Measurements from ENCODE around the gene CCZ1B. TPM values are rescaled to one million over a fixed set of nuclear protein-coding genes. Genes with fewer than 3 reads are reported as not detected.
"Not testable (repeated sequence)": the region's sequence is repeated elsewhere in the genome, so short reads cannot be mapped to it uniquely, and the experiment has no call there.

Gene CCZ1B
- 76.7 and 93.1 TPM in 2 replicates for total RNA-seq

- intact Hi-C loops (cut with micrococcal nuclease), result not testable (repeated sequence)
Measured at GRCh38 chr7:6826151-6826550, at the start of gene CCZ1B. Gene CCZ1B, minus strand, starts transcription at chr7:6826275. Its CDS starts 78 bp downstream, at chr7:6826197.

- intact Hi-C loops (cut with micrococcal nuclease), result not testable (repeated sequence)
Measured at GRCh38 chr7:6875022-6875421, 48.9 kb upstream of the CCZ1B start.

DNA sequence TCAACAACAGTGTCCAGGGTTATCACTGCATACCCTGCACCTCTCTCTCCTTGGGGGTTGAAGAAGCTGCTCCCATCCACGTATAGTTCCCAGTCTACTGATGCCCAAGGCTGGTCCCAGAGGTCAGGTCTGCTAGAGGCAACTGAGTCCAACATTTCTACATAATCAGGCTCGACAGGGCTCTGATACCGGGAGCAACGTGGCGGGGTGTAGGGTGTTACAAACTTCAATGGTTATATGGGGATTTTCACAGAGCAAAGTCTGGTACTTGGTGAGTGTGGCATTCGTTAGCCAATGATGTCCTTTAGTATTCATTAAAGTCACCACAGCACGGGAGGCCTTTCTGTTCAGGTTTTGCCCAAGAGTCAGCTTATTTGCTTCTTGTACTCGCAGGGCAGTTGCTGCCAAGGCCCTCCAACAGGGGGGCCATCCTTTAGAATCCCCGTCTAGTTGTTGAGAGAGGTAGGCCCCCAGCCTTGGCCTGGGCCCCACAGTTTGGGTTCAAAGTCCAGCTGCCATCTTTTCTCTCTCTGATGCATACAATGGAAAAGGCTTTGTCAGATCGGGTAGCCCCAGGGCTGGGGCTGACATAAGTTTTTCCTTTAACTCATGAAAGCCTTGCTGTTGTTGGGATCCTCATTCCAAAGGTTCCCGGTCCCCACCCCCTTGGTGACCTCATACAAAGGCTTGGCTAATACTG lies 46.3 kb upstream of the CCZ1B start:
- intact Hi-C loops (cut with micrococcal nuclease), result not testable (repeated sequence)

- intact Hi-C loops (cut with micrococcal nuclease), result not testable (repeated sequence)
Measured at GRCh38 chr7:6871421-6872144, 45.5 kb upstream of the CCZ1B start.

- intact Hi-C loops (cut with micrococcal nuclease), result not testable (repeated sequence)
Measured at GRCh38 chr7:6864751-6865150, 38.7 kb upstream of the CCZ1B start.

- intact Hi-C loops (cut with micrococcal nuclease), result not testable (repeated sequence)
Measured at GRCh38 chr7:6864188-6864587, 38.1 kb upstream of the CCZ1B start.

DNA sequence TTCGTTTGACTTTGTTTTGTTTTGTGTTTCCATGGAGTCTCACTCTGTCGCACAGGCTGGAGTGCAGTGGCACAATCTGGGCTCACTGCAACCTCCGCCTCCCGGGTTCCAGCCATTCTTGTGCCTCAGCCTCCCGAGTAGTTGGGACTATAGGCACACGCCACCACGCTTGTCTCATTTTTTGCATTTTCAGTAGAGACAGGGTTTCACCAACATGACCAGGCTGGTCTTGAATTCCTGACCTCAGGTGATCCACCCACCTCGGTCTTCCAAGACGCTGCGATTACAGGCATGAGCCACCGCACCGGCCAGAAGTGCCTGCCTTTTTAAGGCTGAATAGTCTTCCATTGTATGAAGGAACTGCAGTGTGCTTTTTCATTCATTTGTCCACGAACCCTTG lies 36.8 kb upstream of the CCZ1B start:
- intact Hi-C loops (cut with micrococcal nuclease), result not testable (repeated sequence)

GRCh38 chr7:6857721-6858314 lies 31.7 kb upstream of the CCZ1B start:
- intact Hi-C loops (cut with micrococcal nuclease), result loop anchor here (2.0 to 10.0 kb wide), 2 partner anchors 263 to 341 kb away; partner anchors contain the start of gene INTS15

- intact Hi-C loops (cut with micrococcal nuclease), result loop anchor here (2.0 to 10.0 kb wide), 2 partner anchors 261 to 339 kb away; partner anchors contain the start of gene INTS15
Measured at GRCh38 chr7:6855563-6856131, 29.6 kb upstream of the CCZ1B start.

- intact Hi-C loops (cut with micrococcal nuclease), result loop anchor here (10.0 kb wide), 1 partner anchor 260 kb away; the partner anchor contains the start of gene INTS15
Measured at GRCh38 chr7:6854747-6855562, 28.9 kb upstream of the CCZ1B start.

DNA sequence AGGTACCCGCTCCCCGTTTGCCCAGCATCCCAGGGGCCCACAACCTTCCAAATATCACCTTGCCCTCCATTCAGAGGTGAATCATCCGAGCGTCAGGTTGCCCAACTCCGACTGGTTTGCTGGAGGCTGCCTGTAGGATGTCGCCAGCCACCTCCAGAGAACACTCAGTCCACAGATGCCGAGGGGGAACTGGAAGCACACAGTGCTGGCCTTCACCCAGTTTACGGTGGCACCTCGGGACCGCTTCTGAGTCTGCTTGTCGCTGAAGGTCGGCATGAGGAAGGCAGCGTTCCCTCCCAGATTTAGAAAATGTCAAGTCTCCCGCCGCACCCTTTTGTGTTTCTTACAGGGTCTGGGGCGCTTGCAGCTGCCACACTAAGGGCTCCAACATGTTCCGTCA lies 27.6 kb upstream of the CCZ1B start:
- intact Hi-C loops (cut with micrococcal nuclease), result loop anchor here (10.0 kb wide), 1 partner anchor 259 kb away; the partner anchor contains the start of gene INTS15

DNA sequence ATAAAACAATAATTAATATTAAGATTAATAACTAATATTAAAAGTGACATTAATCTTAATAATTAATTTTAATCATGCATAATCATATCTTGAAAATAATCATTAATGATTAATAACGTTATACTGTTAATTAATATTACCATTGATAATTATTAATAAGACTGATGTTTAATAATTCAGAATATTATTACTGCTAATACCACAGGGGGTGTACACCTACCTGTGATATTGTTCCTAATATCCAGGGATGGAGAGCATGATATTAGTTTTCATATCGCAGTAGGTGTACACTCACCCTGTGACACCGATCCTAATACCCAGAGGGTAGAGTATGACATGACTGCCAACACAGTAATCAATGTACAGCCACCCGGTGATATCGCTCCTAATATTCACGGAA lies 23.1 kb upstream of the CCZ1B start:
- intact Hi-C loops (cut with micrococcal nuclease), result not testable (repeated sequence)

- intact Hi-C loops (cut with micrococcal nuclease), result not testable (repeated sequence)
Measured at GRCh38 chr7:6847751-6848150, 21.7 kb upstream of the CCZ1B start.

DNA sequence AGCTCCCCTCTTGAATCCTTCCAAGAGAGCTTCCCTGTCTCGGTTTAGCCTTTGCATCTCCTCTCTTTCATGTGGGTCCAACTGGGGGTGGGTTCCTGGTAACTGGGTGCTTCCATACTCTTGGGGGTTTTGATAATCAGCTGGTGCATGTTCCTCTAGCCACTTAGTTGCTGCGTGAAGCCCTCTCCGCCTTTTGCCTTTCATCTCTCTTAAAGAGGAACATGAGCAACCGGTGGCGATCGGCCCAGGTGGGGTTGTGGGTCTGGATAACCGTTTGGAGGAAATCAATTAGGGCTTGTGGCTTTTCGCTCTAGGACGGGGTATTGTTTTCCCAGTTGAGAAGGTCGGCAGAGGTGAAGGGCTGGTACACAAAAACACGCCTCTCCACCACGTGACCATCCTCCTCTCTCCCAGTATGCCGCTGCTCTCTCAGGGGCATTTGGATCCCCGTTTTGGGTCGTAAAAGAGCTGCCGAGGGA lies 19.9 kb upstream of the CCZ1B start:
- intact Hi-C loops (cut with micrococcal nuclease), result not testable (repeated sequence)

GRCh38 chr7:6843654-6844053 lies 17.6 kb upstream of the CCZ1B start:
- intact Hi-C loops (cut with micrococcal nuclease), result not testable (repeated sequence)

DNA sequence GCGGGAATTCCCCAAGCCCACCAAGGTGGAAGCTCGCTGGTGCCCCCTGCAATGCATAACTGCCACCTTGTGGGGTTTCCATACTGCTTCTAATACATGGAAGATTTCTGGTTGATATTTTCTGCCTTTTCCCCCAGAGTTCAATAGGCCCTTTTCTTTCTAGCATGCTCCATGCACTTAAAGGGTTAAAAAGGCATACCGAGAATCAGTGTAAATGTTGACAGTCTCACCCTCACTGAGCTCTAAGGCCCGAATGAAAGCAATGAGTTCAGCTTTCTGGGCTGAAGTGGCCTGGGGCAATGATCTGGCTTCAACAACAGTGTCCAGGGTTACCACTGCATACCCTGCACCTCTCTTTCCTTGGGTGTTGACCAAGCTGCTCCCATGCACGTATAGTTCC lies 17.0 kb upstream of the CCZ1B start:
- intact Hi-C loops (cut with micrococcal nuclease), result not testable (repeated sequence)

DNA sequence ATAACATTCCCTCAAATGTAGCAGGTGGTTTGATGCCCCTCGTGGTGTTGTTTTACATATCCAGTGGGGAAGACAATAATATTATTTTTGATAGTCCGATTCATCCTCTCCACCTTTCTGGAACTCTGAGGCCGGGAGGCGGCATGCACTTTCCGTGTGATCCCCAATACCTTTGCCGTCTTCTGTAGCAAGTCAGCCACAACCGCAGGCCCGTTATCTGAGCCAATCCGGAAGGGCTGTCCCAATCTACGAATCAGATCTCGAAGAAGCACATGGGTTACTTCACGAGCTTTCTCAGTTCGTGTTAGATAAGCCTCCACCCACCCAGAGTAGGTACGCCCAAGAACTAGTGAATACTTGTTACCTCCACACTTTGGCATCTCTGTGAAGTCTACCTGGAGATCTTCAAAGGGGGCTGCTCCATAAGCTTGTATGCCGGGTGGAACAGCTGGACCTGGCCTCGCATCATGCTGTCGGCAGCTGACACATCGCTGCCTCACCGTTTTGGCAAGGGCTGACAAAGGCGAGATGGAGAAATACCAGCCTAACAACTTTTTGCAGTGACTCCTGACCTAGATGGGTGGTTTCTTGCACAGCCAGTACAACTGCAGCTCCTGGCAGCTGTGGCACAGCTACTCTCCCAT lies 16.3 kb upstream of the CCZ1B start:
- intact Hi-C loops (cut with micrococcal nuclease), result not testable (repeated sequence)

- intact Hi-C loops (cut with micrococcal nuclease), result not testable (repeated sequence)
Measured at GRCh38 chr7:6837081-6837480, 11.0 kb upstream of the CCZ1B start.

- intact Hi-C loops (cut with micrococcal nuclease), result not testable (repeated sequence)
Measured at GRCh38 chr7:6835521-6835920, 9.4 kb upstream of the CCZ1B start.

- intact Hi-C loops (cut with micrococcal nuclease), result no loop called here
Measured at GRCh38 chr7:6833636-6834035, 7.6 kb upstream of the CCZ1B start.
